Heart left ventricle (tissue), 13 donors: Measurements from ENCODE around the gene ANXA3.

ENCODE experiments used
- CTCF ChIP-seq, 12 donors: fragments of 200-600 bp; sonication (generic) in 4 of 12; IDR thresholded peaks; one replicate each; pipeline versions ENCODE4 v1.5.0 to v1.8.0; 2018 to 2022; ENCODE audit warnings: antibody characterized with exemption in 12 of 12, mild to moderate bottlenecking in 5 of 12
- POLR2A ChIP-seq, 2 donors: fragments of 450-650 bp; IDR thresholded peaks; one replicate each; pipeline ENCODE4 v1.6.1; 2017; ENCODE audit warnings: antibody characterized with exemption in 2 of 2, mild to moderate bottlenecking in 2 of 2, moderate library complexity in 2 of 2
- donor health status: ischemic (EF 13 %, LVEDD 7.1; RV severe dilation, severe dysfunction).
- donor health status: DM: no; HTN: yes; CAD: no.
- donor health status: DM: no; HTN: no; CAD: no.
- donor health status: ischemic (EF 25% LVEDD 6.9; RV normal size, moderate dysfunction).
- donor health status: ischemic (EF 25% LVEDD 5.7; RV mildly dilated, moderate dysfunction).
- donor health status: ischemic (EF 35%, LVEDD 5.7; RV mildly dilated, moderate dysfunction).
- donor health status: nonischemic (EF 11% LVEDD 7.7; RV severe dilation, severe dysfunction).
- donor health status: DM: yes; HTN: yes; CAD: no.
- donor health status: PGD.
- donor health status: ischemic (EF 29% LVEDD 5.4; RV normal size, mild dysfunction).
- donor health status: nonischemic (EF 23%, LVEDD 6.1; RV moderate dilation, normal function).

- TF ChIP-seq POLR2A (IDR thresholded peaks at IDR 0.05) (no peak), CTCF (IDR thresholded peaks at IDR 0.05) (no peak)
Measured at GRCh38 chr4:78533854-78534253, 17.7 kb upstream of the ANXA3 start.
